GM18873 (cell line): ENCODE results near the gene SLC35F5.
A peak's percentile ranks its signal among the peaks of the same experiment; 100 is the strongest.
"Not testable (repeated sequence)": the region's sequence is repeated elsewhere in the genome, so short reads cannot be mapped to it uniquely, and the experiment has no call there.

Experiments
- ATAC-seq: cut with Tn5 transposase; IDR thresholded peaks from one replicate; pipeline ENCODE4 v1.9.1; 2021; ENCODE audit warnings: mild to moderate bottlenecking, moderate library complexity, moderate number of reproducible peaks; ENCODE audit not compliant: unreplicated experiment, low FRiP score

The SLC35F5 gene

GRCh38 chr2:113698892-113699447 is 57.5 kb downstream of the SLC35F5 start:
- peak; percentile 58 for ATAC-seq

- not testable (repeated sequence) for ATAC-seq
These were observed 58.2 kb downstream of the SLC35F5 start for GRCh38 chr2:113698251-113698650.

- no peak for ATAC-seq
These were observed 58.9 kb downstream of the SLC35F5 start for GRCh38 chr2:113697516-113697915.

- ATAC-seq: no peak
These were observed 62.0 kb downstream of the SLC35F5 start for GRCh38 chr2:113694438-113694837.

DNA sequence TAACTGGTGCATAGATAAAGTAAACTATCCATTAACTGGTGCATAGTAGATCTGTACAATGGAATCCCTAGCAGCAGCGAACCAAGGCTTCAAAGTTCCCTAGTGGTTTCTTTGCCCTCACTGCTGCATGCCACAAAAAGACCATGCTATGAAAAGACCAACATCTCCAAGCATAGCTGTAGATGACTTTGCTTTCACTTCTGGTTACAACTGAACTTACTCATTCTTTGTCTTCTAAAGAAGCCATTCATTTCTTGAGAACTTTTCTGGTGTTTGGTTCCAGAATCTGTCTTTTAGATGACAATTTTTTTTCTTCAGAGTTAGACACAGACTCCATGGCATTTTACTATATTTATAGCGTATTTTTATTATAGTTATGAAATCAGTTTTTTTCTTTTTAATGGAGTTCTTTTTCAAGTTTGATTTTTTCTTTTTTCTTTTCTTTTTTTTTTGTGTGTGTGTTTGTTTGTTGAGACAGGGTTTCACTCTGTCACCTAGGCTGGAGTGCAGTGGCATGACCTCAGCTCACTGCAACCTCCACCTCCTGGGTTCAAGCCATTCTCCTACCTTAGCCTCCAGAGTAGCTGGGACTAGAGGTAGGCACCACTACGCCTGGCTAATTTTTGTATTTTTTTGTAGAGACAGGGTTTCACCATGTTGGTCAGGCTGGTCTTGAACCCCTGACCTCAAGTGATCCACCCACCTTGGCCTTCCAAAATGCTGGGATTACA is 63.6 kb downstream of the SLC35F5 start:
- ATAC-seq: peak; percentile 82

GRCh38 chr2:113690871-113691270 is 65.6 kb downstream of the SLC35F5 start:
- ATAC-seq: not testable (repeated sequence)

- no peak for ATAC-seq
These were observed 69.9 kb downstream of the SLC35F5 start for GRCh38 chr2:113686537-113686936.

- ATAC-seq: no peak
These were observed 71.0 kb downstream of the SLC35F5 start for GRCh38 chr2:113685471-113685870.

DNA sequence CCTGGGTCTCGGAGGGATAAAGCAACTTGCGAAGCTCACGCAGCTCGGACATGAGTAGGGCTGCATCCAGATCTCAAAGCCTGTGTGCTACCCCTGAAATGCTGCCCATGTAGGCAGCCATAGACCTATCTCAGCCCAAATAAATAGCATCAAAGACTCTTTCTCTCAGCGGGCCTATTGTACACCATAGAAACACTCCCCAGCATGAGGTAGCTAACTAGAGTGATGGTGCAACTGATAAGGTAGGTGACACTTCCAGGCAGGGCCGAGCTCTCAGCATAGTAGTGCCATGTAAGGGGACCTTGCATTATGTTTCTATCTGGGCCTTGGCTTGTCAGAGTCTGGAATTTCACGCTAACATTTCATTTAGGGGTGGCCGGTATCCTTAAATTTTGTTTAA is 77.0 kb downstream of the SLC35F5 start:
- ATAC-seq: no peak

- no peak for ATAC-seq
These were observed 79.1 kb downstream of the SLC35F5 start for GRCh38 chr2:113677330-113677729.

GRCh38 chr2:113676623-113677266 is 79.7 kb downstream of the SLC35F5 start:
- ATAC-seq: no peak

DNA sequence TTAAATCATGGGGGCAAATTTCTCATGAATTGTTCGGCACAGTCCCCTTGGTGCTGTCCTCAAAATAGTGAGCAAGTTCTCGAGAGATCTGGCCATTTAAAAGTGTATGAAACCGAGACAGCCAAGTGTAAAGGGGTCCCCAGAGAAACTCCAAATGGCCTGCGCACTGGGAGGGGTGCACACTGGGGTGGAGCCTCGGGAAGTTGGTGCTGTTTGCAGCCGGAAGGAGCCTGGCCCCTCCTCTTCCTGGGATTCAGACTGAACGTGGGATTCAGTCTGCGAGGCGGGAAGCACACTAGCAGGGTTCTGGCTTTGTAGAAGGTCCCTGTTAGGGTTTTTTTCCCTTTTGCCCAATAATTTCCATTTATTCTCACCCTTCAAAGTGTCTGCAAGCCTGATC is 80.6 kb downstream of the SLC35F5 start:
- no peak for ATAC-seq

GRCh38 chr2:113672326-113672932 is 84.0 kb downstream of the SLC35F5 start:
- ATAC-seq: no peak

GRCh38 chr2:113669013-113669412 is 87.4 kb downstream of the SLC35F5 start:
- not testable (repeated sequence) for ATAC-seq

- not testable (repeated sequence) for ATAC-seq
These were observed 91.5 kb downstream of the SLC35F5 start for GRCh38 chr2:113664761-113665533.

DNA sequence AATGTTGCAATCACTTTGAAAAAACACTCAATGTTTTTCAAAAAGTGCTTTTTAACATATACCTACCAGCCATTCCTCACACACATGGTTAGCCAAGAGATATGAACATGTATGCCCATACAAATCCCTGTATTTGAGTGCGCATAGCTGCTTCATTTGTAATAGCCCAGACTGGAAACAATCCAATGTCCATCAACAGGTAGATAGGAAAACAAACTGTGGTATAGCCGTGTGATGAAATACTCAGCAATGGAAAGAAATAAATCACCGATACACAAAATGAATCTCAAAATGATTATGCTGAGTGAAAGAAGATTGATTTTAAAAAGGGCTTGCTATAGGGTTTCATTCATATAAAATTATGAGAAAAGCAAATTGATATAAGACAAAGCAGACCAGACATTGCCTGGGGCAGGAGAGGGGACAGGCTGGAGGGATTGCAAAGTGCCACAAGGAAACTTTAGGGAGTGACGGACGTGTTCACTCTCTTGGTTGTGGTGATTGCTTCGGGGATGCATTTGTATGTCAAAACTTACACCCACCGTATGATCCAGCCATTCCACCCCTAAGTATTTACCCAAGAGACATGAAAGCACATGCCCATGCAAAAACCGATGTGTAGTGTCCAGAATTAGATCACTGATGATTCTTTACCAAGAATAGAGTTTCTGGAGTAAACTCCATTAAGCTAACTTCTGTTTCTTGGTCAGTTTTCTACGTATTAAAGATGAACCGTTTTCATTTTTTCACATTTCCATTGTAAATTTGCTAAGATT is 93.0 kb downstream of the SLC35F5 start:
- ATAC-seq: not testable (repeated sequence)
